Neutrophil (primary cell): Measurements from ENCODE around the gene ANKLE2.
"Not testable (repeated sequence)": the region's sequence is repeated elsewhere in the genome, so short reads cannot be mapped to it uniquely, and the experiment has no call there.

Source experiments
- H3K27ac ChIP-seq: fragments of 200-600 bp; sonication (generic); 2 replicates; pipeline ENCODE4 v1.5.1; 2016; ENCODE audit warnings: mild to moderate bottlenecking, moderate library complexity
- H3K27me3 ChIP-seq: fragments of 200-600 bp; sonication (generic); 2 replicates; pipeline ENCODE4 v1.6.0; 2016; ENCODE audit warnings: mild to moderate bottlenecking
- H3K36me3 ChIP-seq: fragments of 200-600 bp; sonication (generic); 2 replicates; pipeline ENCODE4 v1.5.1; 2017
- H3K4me1 ChIP-seq, 2 experiments: fragments of 200-600 bp in 1 of 2; sonication (generic) in 1 of 2; 1 replicate in 1 of 2; 2 replicates in 1 of 2; pipeline versions ENCODE4 v1.5.1 to v1.6.1; 2013 to 2016; ENCODE audit warnings: low read depth in 1 of 2, low read length in 1 of 2, mild to moderate bottlenecking in 1 of 2, moderate library complexity in 1 of 2; ENCODE audit not compliant: control insufficient read depth in 1 of 2, insufficient read depth in 1 of 2
- H3K4me3 ChIP-seq, 2 experiments: fragments of 200-600 bp in 1 of 2; sonication (generic) in 1 of 2; 1 replicate in 1 of 2; 2 replicates in 1 of 2; pipeline ENCODE4 v1.5.1; 2013 to 2016; ENCODE audit warnings: low read depth in 1 of 2, low read length in 1 of 2, mild to moderate bottlenecking in 1 of 2, moderate library complexity in 1 of 2
- H3K9me3 ChIP-seq: fragments of 200-600 bp; sonication (generic); 2 replicates; pipeline ENCODE4 v1.5.1; 2016
- CTCF ChIP-seq: fragments of 200-600 bp; sonication (generic); IDR thresholded peaks from 2 replicates; pipeline ENCODE4 v1.5.1; 2016; ENCODE audit warnings: antibody characterized with exemption

ANKLE2 gene

GRCh38 chr12:132703641-132704040 lies 58.0 kb downstream of the ANKLE2 start:
- Histone ChIP-seq H3K9me3 (no peaks in the 10 kb centered on the region), H3K4me3 (no peak overlapping the region), H3K4me1 (no peaks in the 10 kb centered on the region), H3K36me3 (peaks cover 21% of the 10 kb centered on the region), H3K27me3 (no peaks in the 10 kb centered on the region), H3K27ac (no peak overlapping the region)
- TF ChIP-seq CTCF = no peak

GRCh38 chr12:132702640-132703039 lies 59.0 kb downstream of the ANKLE2 start:
- TF ChIP-seq CTCF = no peak
- Histone ChIP-seq H3K4me3 (no peak overlapping the region), H3K4me1 (no peaks in the 10 kb centered on the region), H3K36me3 (peaks cover 21% of the 10 kb centered on the region), H3K27ac (no peak overlapping the region), H3K27me3 (no peaks in the 10 kb centered on the region), H3K9me3 (no peaks in the 10 kb centered on the region)

GRCh38 chr12:132700212-132700822 lies 61.3 kb downstream of the ANKLE2 start:
- Histone ChIP-seq H3K4me1 (no peaks in the 10 kb centered on the region), H3K4me3 (no peak overlapping the region), H3K27me3 (no peaks in the 10 kb centered on the region), H3K27ac (no peak overlapping the region), H3K9me3 (no peaks in the 10 kb centered on the region), H3K36me3 (peaks cover 21% of the 10 kb centered on the region)
- no peak for TF ChIP-seq CTCF

- Histone ChIP-seq H3K36me3 (peaks cover 10% of the 10 kb centered on the region), H3K4me1 (no peaks in the 10 kb centered on the region), H3K27me3 (no peaks in the 10 kb centered on the region), H3K9me3 (no peaks in the 10 kb centered on the region), H3K4me3 (no peak overlapping the region), H3K27ac (no peak overlapping the region)
- TF ChIP-seq CTCF = no peak
Measured at GRCh38 chr12:132698341-132698740, 63.3 kb downstream of the ANKLE2 start.

- Histone ChIP-seq H3K27me3 (no peaks in the 10 kb centered on the region), H3K27ac (no peak overlapping the region), H3K4me1 (no peaks in the 10 kb centered on the region), H3K9me3 (no peaks in the 10 kb centered on the region), H3K4me3 (no peak overlapping the region), H3K36me3 (no peaks in the 10 kb centered on the region)
- TF ChIP-seq CTCF = no peak
Measured at GRCh38 chr12:132695431-132695830, 66.2 kb downstream of the ANKLE2 start.

- H3K36me3 ChIP-seq, H3K4me3 ChIP-seq, H3K27me3 ChIP-seq, H3K9me3 ChIP-seq, H3K4me1 ChIP-seq, H3K27ac ChIP-seq: not testable (repeated sequence)
Measured at GRCh38 chr12:132694888-132695287, 66.7 kb downstream of the ANKLE2 start.

GRCh38 chr12:132692030-132692429 lies 69.6 kb downstream of the ANKLE2 start:
- not testable (repeated sequence) for H3K36me3 ChIP-seq, H3K4me3 ChIP-seq, H3K9me3 ChIP-seq, H3K4me1 ChIP-seq, H3K27me3 ChIP-seq, H3K27ac ChIP-seq
